ENCODE measurements around the gene TSPAN14.

GRCh38 chr10:80515511-80515910, 61.4 kb downstream of the TSPAN14 start:
- TF ChIP-seq POLR2A (IDR thresholded peaks at IDR 0.05) (no peak), CTCF (IDR thresholded peaks at IDR 0.05) (no peak), POLR2AphosphoS5 (IDR thresholded peaks at IDR 0.05) (no peak)
